Lower leg skin (tissue), 3 donors: ENCODE data around the gene SWAP70.

Source experiments
- CTCF ChIP-seq, 3 donors: fragments of 450-650 bp; IDR thresholded peaks; one replicate each; pipeline ENCODE4 v1.5.1; 2016; ENCODE audit warnings: antibody characterized with exemption in 3 of 3, mild to moderate bottlenecking in 3 of 3, moderate library complexity in 2 of 3
- POLR2A ChIP-seq, 2 donors: fragments of 450-650 bp; IDR thresholded peaks; one replicate each; pipeline ENCODE4 v1.6.1; 2016 to 2017; ENCODE audit warnings: antibody characterized with exemption in 2 of 2, mild to moderate bottlenecking in 1 of 2, moderate library complexity in 1 of 2

- no peak for TF ChIP-seq CTCF (IDR thresholded peaks at IDR 0.05)
- TF ChIP-seq POLR2A (IDR thresholded peaks at IDR 0.05) = no peak
Observed at GRCh38 chr11:9802291-9802861, 138.5 kb downstream of the SWAP70 start.
